ENCODE data around the gene GTF3C5. TPM values are rescaled to one million over a fixed set of nuclear protein-coding genes. Genes with fewer than 3 reads are reported as not detected.

The GTF3C5 gene
- total RNA-seq, 1 experiment from 2014 or later, result 104 TPM

GRCh38 chr9:133044125-133044524, 13.3 kb downstream of the GTF3C5 start:
- Mint-ChIP-seq H3K27ac (no peak overlapping the region), H3K4me3 (no peak overlapping the region), H3K4me1 (no peaks in the 10 kb centered on the region), H3K36me3 (peaks cover 59% of the 10 kb centered on the region), H3K27me3 (ENCODE audit: low read depth) (no peaks in the 10 kb centered on the region; the same call in 1 of the 2 replicates), H3K9me3 (no peaks in the 10 kb centered on the region)
- no peak for TF ChIP-seq E2F1 (CRISPR knock-in tag; IDR thresholded peaks at IDR 0.05)
- no peak for TF ChIP-seq RELA (CRISPR knock-in tag; IDR thresholded peaks at IDR 0.05; ENCODE audit: borderline replicate concordance)
- TF ChIP-seq USF1 (CRISPR knock-in tag; IDR thresholded peaks at IDR 0.05), result no peak
- TF ChIP-seq USF2 (CRISPR knock-in tag; IDR thresholded peaks at IDR 0.05), result no peak
- TF ChIP-seq MYBL2 (CRISPR knock-in tag; IDR thresholded peaks at IDR 0.05), result no peak
- no peak for TF ChIP-seq GABPB1 (CRISPR knock-in tag; IDR thresholded peaks at IDR 0.05)
- no peak for TF ChIP-seq TEAD4 (CRISPR knock-in tag; IDR thresholded peaks at IDR 0.05)
- no peak for TF ChIP-seq SOX15 (CRISPR knock-in tag; IDR thresholded peaks at IDR 0.05)
- POLR2A ChIA-PET, result no interaction called here
- CTCF ChIA-PET, result interaction anchor here (1.0 kb wide), 1 partner anchor 14 kb away, joined by 3 read pairs; the partner anchor contains the start of gene GTF3C5
- ATAC-seq, result no peak
- DNase-seq (ENCODE audit: low spot score), result no peak

- Mint-ChIP-seq H3K36me3 (peaks cover 63% of the 10 kb centered on the region), H3K4me1 (no peaks in the 10 kb centered on the region), H3K27ac (no peak overlapping the region), H3K4me3 (no peak overlapping the region), H3K9me3 (no peaks in the 10 kb centered on the region), H3K27me3 (ENCODE audit: low read depth) (no peaks in the 10 kb centered on the region; the same call in 1 of the 2 replicates)
- CTCF ChIA-PET, result interaction anchor here (1.0 kb wide), 1 partner anchor 14 kb away, joined by 3 read pairs; the partner anchor contains the start of gene GTF3C5
- ATAC-seq, result no peak
- no peak for DNase-seq (ENCODE audit: low spot score)
- POLR2A ChIA-PET, result no interaction called here
- TF ChIP-seq PRDM15 (CRISPR knock-in tag; IDR thresholded peaks at IDR 0.05), result no peak
- TF ChIP-seq ZBTB43 (CRISPR knock-in tag; IDR thresholded peaks at IDR 0.05), result no peak
- no peak for TF ChIP-seq ZMAT4 (CRISPR knock-in tag; IDR thresholded peaks at IDR 0.05)
- TF ChIP-seq OVOL2 (CRISPR knock-in tag; IDR thresholded peaks at IDR 0.05; ENCODE audit: borderline replicate concordance), result no peak
- TF ChIP-seq NR1H2 (CRISPR knock-in tag; IDR thresholded peaks at IDR 0.05), result no peak
- no peak for TF ChIP-seq ZNF671 (CRISPR knock-in tag; IDR thresholded peaks at IDR 0.05)
- TF ChIP-seq ZNF396 (CRISPR knock-in tag; IDR thresholded peaks at IDR 0.05; ENCODE audit: borderline replicate concordance), result no peak
These were observed 13.9 kb downstream of the GTF3C5 start for GRCh38 chr9:133044661-133045060.

GRCh38 chr9:133045132-133045531, 14.3 kb downstream of the GTF3C5 start:
- Mint-ChIP-seq H3K9me3 (no peaks in the 10 kb centered on the region), H3K36me3 (peaks cover 68% of the 10 kb centered on the region), H3K27ac (no peak overlapping the region), H3K4me1 (no peaks in the 10 kb centered on the region), H3K4me3 (no peak overlapping the region), H3K27me3 (ENCODE audit: low read depth) (no peaks in the 10 kb centered on the region; the same call in 1 of the 2 replicates)
- POLR2A ChIA-PET, result no interaction called here
- CTCF ChIA-PET, result no interaction called here
- ATAC-seq (no peak), DNase-seq (ENCODE audit: low spot score) (no peak)
- TF ChIP-seq GRHL2 (CRISPR knock-in tag; IDR thresholded peaks at IDR 0.05; ENCODE audit: insufficient replicate concordance, severe bottlenecking) (no peak), OVOL2 (CRISPR knock-in tag; IDR thresholded peaks at IDR 0.05; ENCODE audit: borderline replicate concordance) (no peak)

Data from WTC11 (cell line).